ENCODE measurements around the gene STYX.
A peak's percentile ranks its signal among the peaks of the same experiment; 100 is the strongest.

STYX gene

DNA sequence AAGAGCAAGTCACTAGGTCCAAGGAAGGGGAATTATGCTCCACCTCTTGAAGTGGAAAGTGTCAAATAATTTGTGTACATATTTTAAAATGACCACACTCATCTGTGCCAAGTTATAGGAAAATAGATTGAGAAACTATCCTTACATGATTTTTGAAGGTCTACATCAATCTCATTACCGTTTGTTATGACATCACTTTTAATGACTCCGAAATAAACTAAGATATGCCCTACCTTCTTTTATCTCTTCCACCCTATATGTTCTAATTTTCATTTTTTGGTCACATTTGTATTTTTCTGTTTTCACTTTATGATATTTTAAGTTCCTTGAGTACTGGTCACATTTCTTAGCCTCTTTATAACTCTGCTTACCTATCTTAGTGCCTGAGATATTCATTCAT, 26.3 kb upstream of the STYX start:
- no peak for DNase-seq (ENCODE audit: insufficient read length, low spot score)
- TF ChIP-seq, protein P1, sequence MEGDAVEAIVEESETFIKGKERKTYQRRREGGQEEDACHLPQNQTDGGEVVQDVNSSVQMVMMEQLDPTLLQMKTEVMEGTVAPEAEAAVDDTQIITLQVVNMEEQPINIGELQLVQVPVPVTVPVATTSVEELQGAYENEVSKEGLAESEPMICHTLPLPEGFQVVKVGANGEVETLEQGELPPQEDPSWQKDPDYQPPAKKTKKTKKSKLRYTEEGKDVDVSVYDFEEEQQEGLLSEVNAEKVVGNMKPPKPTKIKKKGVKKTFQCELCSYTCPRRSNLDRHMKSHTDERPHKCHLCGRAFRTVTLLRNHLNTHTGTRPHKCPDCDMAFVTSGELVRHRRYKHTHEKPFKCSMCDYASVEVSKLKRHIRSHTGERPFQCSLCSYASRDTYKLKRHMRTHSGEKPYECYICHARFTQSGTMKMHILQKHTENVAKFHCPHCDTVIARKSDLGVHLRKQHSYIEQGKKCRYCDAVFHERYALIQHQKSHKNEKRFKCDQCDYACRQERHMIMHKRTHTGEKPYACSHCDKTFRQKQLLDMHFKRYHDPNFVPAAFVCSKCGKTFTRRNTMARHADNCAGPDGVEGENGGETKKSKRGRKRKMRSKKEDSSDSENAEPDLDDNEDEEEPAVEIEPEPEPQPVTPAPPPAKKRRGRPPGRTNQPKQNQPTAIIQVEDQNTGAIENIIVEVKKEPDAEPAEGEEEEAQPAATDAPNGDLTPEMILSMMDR (IDR thresholded peaks at IDR 0.05; ENCODE audit: insufficient read depth, missing control alignments): no peak
- FAIRE-seq: no peak

DNA sequence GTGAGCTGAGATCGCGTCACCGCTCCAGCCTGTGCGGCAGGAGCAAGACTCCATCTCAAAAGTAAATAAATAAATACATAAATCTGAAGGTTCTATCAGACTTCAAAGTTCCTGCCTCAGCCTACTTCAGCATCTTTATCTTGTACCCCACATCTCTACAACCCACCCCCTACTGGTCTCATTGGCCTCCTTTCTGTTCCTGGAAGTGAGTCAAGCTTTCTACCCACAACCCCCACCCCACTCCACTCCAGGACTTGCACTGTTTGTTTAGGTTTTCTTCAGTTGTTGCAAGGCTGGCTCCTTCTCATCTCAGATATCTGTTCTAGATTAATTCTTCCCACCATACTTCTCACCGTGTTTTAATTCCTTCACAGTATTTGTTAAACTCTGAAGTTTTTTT, 23.7 kb upstream of the STYX start:
- no peak for DNase-seq (ENCODE audit: insufficient read length, low spot score)
- TF ChIP-seq, protein P1 (IDR thresholded peaks at IDR 0.05; ENCODE audit: insufficient read depth, missing control alignments): peak; percentile 3
- no peak for FAIRE-seq

DNA sequence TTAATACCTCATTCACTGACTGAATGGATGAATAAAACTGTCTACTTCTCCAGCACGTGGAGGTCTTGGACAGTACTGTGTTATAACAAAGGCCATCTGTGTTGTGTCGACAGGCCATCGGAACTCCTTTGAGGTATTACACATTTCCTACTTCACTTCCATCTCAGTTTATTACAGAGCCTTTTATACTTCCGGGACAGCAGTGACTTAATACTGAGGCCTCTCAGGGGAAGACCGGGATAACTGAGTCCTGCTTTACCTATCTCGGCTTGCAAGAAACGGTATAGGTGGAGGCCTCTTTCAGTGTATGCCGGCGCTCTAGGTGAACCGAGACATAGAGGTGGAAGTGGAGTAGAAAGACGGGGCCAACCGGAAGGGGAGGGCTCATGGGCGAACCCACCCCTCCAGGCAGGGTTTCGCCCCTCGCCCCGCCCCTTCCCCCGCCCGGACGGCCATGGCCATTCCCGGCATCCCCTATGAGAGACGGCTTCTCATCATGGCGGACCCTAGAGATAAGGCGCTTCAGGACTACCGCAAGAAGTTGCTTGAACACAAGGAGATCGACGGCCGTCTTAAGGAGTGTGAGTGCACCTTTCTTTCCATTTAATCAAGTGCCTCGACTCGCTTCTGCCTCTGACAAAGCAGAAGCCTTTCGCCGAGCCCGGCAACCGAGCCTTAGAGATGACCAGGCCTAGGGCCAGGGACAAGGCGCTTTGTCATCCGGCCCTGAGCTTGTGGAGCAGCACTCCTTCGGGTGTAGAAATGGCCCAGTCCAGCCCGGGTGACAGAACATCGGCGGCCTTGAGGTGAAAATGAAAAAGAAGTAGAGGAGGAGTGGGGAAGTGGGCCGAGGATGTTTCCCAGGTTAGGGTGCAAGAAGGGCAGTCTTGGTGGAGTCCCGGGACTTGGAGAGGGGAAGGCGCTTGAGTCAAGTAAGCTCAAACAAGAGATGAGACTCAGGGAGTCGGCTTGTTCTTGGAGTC, 23.0 kb upstream of the STYX start, which contains the start of gene PSMC6:
Gene PSMC6 (plus strand): TSS at position 477 of the 983 bp plus-strand sequence. CDS start 20 bp downstream, at position 497.
- DNase-seq (ENCODE audit: insufficient read length, low spot score) (peak; percentile 53), FAIRE-seq (no peak)
- TF ChIP-seq, protein P1 (IDR thresholded peaks at IDR 0.05; ENCODE audit: insufficient read depth, missing control alignments): no peak

DNA sequence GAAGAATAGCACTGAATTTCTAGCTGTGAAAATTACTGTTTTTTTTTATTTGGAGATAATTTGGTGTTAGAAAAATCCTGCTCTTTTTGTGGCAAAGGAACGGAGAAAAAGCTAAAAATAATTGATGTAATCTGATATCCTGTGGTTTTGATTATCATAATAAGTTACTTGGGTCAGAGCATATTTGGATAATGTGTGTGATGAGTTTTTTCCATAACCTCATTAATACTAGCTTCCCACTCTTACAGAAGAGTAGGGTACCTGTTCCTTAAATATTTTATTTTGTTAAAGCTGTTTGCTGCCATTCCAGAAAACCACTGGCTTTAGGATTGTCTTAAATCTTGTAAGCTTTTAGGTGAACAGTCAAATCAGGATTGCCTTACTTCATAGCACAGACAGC, 18.3 kb upstream of the STYX start:
- no peak for DNase-seq (ENCODE audit: insufficient read length, low spot score)
- FAIRE-seq: peak; percentile 44
- TF ChIP-seq, protein P1 (IDR thresholded peaks at IDR 0.05; ENCODE audit: insufficient read depth, missing control alignments): no peak

DNA sequence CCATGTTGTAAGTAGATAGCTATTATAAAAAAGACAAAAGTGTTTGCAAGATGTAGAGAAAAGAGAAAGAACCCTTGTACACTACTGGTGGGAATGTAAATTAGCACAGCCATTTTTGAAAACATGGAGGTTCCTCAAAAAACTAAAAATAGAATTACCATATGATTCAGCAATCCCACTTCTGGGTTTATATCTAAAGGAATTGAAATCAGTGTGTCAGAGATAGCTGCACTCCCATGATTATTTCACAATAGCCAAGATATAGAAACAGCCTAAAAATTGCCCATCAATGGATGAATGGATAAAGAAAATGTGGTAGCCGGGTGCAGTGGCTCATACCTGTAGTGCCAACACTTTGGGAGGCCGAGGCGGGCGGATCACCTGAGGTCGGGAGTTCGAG, 13.8 kb upstream of the STYX start:
- DNase-seq (ENCODE audit: insufficient read length, low spot score) (no peak), FAIRE-seq (no peak)
- TF ChIP-seq, protein P1 (IDR thresholded peaks at IDR 0.05; ENCODE audit: insufficient read depth, missing control alignments): no peak

DNA sequence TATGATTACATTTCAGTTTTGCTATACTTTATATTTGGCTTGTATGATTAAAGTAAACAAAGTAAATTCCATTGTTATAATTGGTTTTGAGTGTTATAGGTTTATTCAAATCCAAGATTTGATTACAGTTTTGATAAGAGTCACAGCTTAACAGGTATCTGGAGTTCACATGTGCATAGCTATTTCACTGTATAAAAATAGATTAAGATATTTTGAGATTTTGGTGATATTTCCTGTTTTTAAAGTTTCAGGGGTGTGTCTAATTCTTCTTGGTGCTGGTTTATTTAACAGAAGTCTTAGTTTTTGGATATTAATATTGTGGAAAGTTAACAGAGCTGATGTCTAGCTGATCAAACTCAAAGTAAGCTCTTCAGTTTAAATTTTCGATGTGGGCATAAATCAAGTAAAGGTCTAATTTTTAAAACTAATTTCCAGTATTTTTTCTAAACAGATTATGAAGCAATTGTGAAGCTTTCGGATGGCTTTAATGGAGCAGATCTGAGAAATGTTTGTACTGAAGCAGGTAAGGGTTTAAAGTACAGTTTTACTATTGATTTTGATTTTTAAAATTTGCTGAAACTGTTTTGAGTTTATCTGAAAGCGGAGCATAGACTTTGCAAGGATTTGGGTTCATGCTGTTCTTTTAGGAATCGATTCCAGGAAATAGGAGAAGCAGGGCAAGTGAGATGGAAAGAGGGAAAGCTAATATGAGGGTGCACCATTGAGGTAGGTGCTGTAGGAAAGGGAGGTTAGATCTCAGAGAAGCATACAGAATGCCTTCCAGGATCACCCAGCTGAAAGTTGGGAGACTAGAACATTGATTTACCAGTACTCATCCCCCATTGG, 6.2 kb upstream of the STYX start:
- DNase-seq (ENCODE audit: insufficient read length, low spot score) (no peak), FAIRE-seq (no peak)
- TF ChIP-seq, protein P1 (IDR thresholded peaks at IDR 0.05; ENCODE audit: insufficient read depth, missing control alignments): no peak

Measured in D721Med (cell line).